Gastroesophageal sphincter (tissue), 3 donors: ENCODE measurements around the gene GPR132.

ENCODE experiments used
- CTCF ChIP-seq, 4 experiments: fragments of 200-600 bp in 2 of 4; fragments of 450-650 bp in 2 of 4; sonication (generic) in 1 of 4; IDR thresholded peaks; one replicate each; pipeline ENCODE4 v1.5.1; 2017 to 2019; ENCODE audit warnings: antibody characterized with exemption in 4 of 4, mild to moderate bottlenecking in 2 of 4, moderate library complexity in 2 of 4
- POLR2A ChIP-seq, 2 donors: fragments of 450-650 bp; IDR thresholded peaks; one replicate each; pipeline ENCODE4 v1.6.1; 2017; ENCODE audit warnings: antibody characterized with exemption in 2 of 2, mild to moderate bottlenecking in 2 of 2, moderate library complexity in 1 of 2
- POLR2AphosphoS5 ChIP-seq: sonication (generic); formaldehyde crosslinking; IDR thresholded peaks from one replicate; pipeline ENCODE4 v1.6.1; 2017; ENCODE audit warnings: antibody characterized with exemption

GRCh38 chr14:105061428-105062047, 3.7 kb downstream of the GPR132 start:
- no peak for TF ChIP-seq CTCF (IDR thresholded peaks at IDR 0.05)
- no peak for TF ChIP-seq POLR2A (IDR thresholded peaks at IDR 0.05)
- TF ChIP-seq POLR2AphosphoS5 = no peak
